ENCODE data around the gene OCRL.

DNA sequence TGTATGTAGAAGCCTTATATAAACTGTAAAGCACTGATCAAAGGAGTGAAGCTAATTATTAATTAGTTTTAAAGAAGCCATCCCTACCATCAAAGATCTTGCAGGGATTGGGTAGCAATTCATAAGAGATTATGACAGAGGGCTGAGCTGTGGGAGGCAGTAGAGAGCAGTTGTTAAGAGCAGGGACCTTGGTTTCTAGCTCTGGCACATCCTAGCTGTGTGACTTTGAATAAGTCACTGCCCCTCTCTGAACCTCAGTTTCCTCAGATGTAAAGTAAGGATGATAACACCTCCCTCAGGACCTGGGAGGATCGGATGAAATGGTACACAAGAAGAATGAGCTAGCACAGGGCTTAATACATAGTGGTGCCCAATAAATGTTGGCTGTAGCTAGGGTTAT, 69.3 kb downstream of the OCRL start:
- TF ChIP-seq, protein P1, sequence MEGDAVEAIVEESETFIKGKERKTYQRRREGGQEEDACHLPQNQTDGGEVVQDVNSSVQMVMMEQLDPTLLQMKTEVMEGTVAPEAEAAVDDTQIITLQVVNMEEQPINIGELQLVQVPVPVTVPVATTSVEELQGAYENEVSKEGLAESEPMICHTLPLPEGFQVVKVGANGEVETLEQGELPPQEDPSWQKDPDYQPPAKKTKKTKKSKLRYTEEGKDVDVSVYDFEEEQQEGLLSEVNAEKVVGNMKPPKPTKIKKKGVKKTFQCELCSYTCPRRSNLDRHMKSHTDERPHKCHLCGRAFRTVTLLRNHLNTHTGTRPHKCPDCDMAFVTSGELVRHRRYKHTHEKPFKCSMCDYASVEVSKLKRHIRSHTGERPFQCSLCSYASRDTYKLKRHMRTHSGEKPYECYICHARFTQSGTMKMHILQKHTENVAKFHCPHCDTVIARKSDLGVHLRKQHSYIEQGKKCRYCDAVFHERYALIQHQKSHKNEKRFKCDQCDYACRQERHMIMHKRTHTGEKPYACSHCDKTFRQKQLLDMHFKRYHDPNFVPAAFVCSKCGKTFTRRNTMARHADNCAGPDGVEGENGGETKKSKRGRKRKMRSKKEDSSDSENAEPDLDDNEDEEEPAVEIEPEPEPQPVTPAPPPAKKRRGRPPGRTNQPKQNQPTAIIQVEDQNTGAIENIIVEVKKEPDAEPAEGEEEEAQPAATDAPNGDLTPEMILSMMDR (conservative IDR thresholded peaks at IDR 0.05), result no peak; the same call in none of the 2 replicates
- no peak for TF ChIP-seq ZFX (IDR thresholded peaks at IDR 0.05)

All from C4-2B (cell line).